ENCODE data around the gene AQP11.

AQP11 gene

DNA sequence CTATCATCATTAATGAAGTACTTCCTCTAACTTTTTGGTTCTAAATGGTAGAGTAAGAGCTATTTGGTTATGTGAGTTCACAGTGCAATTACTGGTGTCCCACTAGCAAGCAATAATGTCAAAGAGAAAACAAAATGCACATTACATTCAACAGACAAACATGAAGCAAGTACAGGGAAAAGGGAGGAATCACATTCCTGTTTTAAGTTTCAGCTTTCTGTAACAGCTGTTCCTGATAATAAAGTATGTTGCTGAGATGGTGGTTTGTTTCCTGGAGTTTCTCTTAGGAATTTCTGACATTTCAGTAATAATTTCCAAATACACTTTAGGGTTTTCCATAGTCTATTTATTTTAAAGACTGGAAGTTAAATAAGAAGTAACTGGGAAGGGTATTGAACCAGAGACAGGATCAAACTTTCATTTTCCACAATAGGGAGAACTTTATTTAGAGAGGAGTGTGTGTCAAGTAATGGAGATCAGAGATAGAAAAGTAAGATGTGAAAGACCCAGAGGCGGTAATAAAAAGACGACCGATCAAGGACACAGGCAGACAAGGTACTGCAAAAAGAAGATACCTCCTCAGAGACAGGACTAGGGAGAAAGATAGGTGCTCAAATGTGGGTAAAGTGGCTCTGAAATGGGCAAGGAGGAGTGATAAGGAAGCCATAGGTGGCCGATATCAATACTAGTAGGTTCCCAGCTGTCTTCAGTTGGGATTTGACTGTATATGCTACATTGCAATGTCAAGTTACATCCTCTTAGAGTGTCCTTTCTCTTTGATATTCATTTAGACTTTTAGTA is 68.7 kb downstream of the AQP11 start:
- no peak for DNase-seq (ENCODE audit: low spot score)

Data from iPS-NIHi11 (cell line).